Fibroblast of mammary gland (primary cell): Measurements from ENCODE around the gene LPXN.

Experiments
- DNase-seq: peaks from one replicate; pipeline ENCODE4 v3.0.0-alpha.2; 2010; ENCODE audit warnings: low read depth
- H3K4me3 ChIP-seq: 2 replicates; pipeline ENCODE4 v1.5.1; 2011; ENCODE audit warnings: low read depth, mild to moderate bottlenecking, low read length, moderate library complexity; ENCODE audit not compliant: control insufficient read depth
- CTCF ChIP-seq: conservative IDR thresholded peaks from 2 replicates; pipeline ENCODE4 v1.5.1; 2011; ENCODE audit warnings: low read depth, low read length, inconsistent platforms; ENCODE audit not compliant: control insufficient read depth, insufficient read depth

The LPXN gene

GRCh38 chr11:58597486-58598144 lies 22.0 kb upstream of the LPXN start:
- no peak overlapping the region for H3K4me3 ChIP-seq
- DNase-seq, result no peak
- no peak for TF ChIP-seq CTCF

GRCh38 chr11:58596621-58597020 lies 21.0 kb upstream of the LPXN start:
- peak; percentile 35 for DNase-seq
- TF ChIP-seq CTCF, result no peak
- no peak overlapping the region for H3K4me3 ChIP-seq

GRCh38 chr11:58594826-58595225 lies 19.2 kb upstream of the LPXN start:
- no peak overlapping the region for H3K4me3 ChIP-seq
- DNase-seq, result no peak
- no peak for TF ChIP-seq CTCF

GRCh38 chr11:58592760-58593472 lies 17.3 kb upstream of the LPXN start:
- TF ChIP-seq CTCF, result no peak
- no peak for DNase-seq
- H3K4me3 ChIP-seq, result no peak overlapping the region

- no peak for DNase-seq
- TF ChIP-seq CTCF, result no peak
- H3K4me3 ChIP-seq, result no peak overlapping the region
These were observed 16.0 kb upstream of the LPXN start for GRCh38 chr11:58591659-58592058.

- DNase-seq, result no peak
- H3K4me3 ChIP-seq, result no peak overlapping the region
- no peak for TF ChIP-seq CTCF
These were observed 11.3 kb upstream of the LPXN start for GRCh38 chr11:58586998-58587397.

GRCh38 chr11:58582437-58582836 lies 6.8 kb upstream of the LPXN start:
- no peak overlapping the region for H3K4me3 ChIP-seq
- no peak for TF ChIP-seq CTCF

More at GRCh38 chr11:58582437-58582836, 6.8 kb upstream of the LPXN start:
- DNase-seq, result no peak
